GM12872 (cell line): ENCODE results near the gene ATP11A.

Source experiments
- TF ChIP-seq, protein P1 (sequence below): IDR thresholded peaks from 3 replicates; pipeline ENCODE4 v1.5.1; 2011; ENCODE audit warnings: low read depth, mild to moderate bottlenecking, low read length, moderate library complexity; ENCODE audit not compliant: insufficient read depth

The ATP11A gene

GRCh38 chr13:112689303-112690245 lies at the start of gene ATP11A:
Gene ATP11A, plus strand, starts transcription at chr13:112690038. Its CDS starts 379 bp downstream, at chr13:112690417.
- TF ChIP-seq, protein P1, sequence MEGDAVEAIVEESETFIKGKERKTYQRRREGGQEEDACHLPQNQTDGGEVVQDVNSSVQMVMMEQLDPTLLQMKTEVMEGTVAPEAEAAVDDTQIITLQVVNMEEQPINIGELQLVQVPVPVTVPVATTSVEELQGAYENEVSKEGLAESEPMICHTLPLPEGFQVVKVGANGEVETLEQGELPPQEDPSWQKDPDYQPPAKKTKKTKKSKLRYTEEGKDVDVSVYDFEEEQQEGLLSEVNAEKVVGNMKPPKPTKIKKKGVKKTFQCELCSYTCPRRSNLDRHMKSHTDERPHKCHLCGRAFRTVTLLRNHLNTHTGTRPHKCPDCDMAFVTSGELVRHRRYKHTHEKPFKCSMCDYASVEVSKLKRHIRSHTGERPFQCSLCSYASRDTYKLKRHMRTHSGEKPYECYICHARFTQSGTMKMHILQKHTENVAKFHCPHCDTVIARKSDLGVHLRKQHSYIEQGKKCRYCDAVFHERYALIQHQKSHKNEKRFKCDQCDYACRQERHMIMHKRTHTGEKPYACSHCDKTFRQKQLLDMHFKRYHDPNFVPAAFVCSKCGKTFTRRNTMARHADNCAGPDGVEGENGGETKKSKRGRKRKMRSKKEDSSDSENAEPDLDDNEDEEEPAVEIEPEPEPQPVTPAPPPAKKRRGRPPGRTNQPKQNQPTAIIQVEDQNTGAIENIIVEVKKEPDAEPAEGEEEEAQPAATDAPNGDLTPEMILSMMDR: no peak

- TF ChIP-seq, protein P1: no peak
Observed at GRCh38 chr13:112641456-112642089, 48.3 kb upstream of the ATP11A start.

GRCh38 chr13:112642090-112642460 lies 47.8 kb upstream of the ATP11A start:
- TF ChIP-seq, protein P1: no peak

GRCh38 chr13:112643759-112644459 lies 45.9 kb upstream of the ATP11A start:
- TF ChIP-seq, protein P1: no peak

- TF ChIP-seq, protein P1: no peak
Observed at GRCh38 chr13:112645327-112645914, 44.4 kb upstream of the ATP11A start.

- TF ChIP-seq, protein P1: no peak
Observed at GRCh38 chr13:112647256-112647655, 42.6 kb upstream of the ATP11A start.

DNA sequence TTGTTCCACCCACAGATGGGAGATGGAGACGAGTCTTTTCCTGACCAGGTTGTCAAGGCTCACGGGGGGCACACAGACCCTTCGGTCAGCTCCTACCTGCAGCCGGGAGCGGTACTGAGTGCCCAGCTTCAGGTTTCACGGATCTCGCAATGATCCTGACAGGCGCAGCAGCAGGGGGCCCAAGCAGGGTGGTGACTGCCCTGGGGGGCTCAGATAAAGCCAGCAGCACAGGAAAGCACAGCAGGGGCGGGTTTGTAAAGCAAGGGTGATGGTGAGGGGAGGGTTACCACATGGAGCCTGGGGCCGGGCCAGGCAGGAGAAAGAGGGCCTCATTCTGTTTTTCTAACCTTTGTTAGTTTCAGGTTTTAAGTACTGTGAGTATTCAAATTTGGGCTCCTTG lies 41.7 kb upstream of the ATP11A start:
- TF ChIP-seq, protein P1: no peak
